GM12878 (cell line): ENCODE results near the gene KRT86. TPM values are rescaled to one million over a fixed set of nuclear protein-coding genes. Genes with fewer than 3 reads are reported as not detected.

Experiments used
- ATAC-seq: fragments of 200-7000 bp; cut with Tn5 transposase; 3 replicates; pipeline ENCODE4 v1.9.1; 2020; ENCODE audit warnings: mild to moderate bottlenecking, moderate library complexity
- BruUV-seq: library from RNA; stranded (reverse); fragments of 400-500 nt; replicated peaks from 2 replicates; lab custom pipeline; 2021; lab: Mats Ljungman, UMichigan
- CTCF ChIA-PET: fragments of 300-600 bp; sonication (Branson Sonifier 250); formaldehyde crosslinking; extraction: SDS; loops from one replicate; lab custom pipeline; 2021; ENCODE audit warnings: inconsistent platforms; lab: Yijun Ruan, JAX
- POLR2A ChIA-PET: fragments of 350-600 bp; formaldehyde crosslinking; extraction: SDS; loops from one replicate; lab custom pipeline; 2021; ENCODE audit warnings: inconsistent platforms; lab: Charles Lee
- RAD21 ChIA-PET: fragments of 300-600 bp; sonication (Branson Sonifier 250); formaldehyde crosslinking; loops from one replicate; lab custom pipeline; 2023; ENCODE audit warnings: antibody characterized with exemption; ENCODE audit not compliant: unreplicated experiment; lab: Charles Lee
- SMC1A ChIA-PET: fragments of 300-600 bp; sonication (Branson Sonifier 250); formaldehyde crosslinking; loops from one replicate; lab custom pipeline; 2023; ENCODE audit not compliant: unreplicated experiment, uncharacterized antibody; lab: Charles Lee
- DNase-seq: peaks from one replicate; pipeline ENCODE4 v3.0.0-alpha.2; 2011; ENCODE audit warnings: low read depth, low spot score
- FAIRE-seq: peaks from 3 replicates; lab custom pipeline; 2011; peaks lifted over from hg19 to GRCh38; lab: Jason Lieb, UNC
- H2AFZ ChIP-seq: 2 replicates; pipeline ENCODE4 v1.6.0; 2011; ENCODE audit warnings: low read depth, low read length, control low read depth; ENCODE audit not compliant: control insufficient read depth
- H3K27ac ChIP-seq: 2 replicates; pipeline ENCODE4 v1.5.1; 2011; ENCODE audit warnings: control low read depth; ENCODE audit not compliant: control insufficient read depth, insufficient read depth
- H3K27me3 ChIP-seq, 2 experiments: replicated peaks in 1 of 2; 2 replicates each; pipeline versions ENCODE4 v1.6.0 to v1.6.1; 2011; ENCODE audit warnings: low read length in 1 of 2; ENCODE audit not compliant: control insufficient read depth in 2 of 2, insufficient read depth in 2 of 2
- H3K36me3 ChIP-seq, 2 experiments: 2 replicates each; pipeline ENCODE4 v1.5.1; 2011; ENCODE audit warnings: low read length in 1 of 2; ENCODE audit not compliant: control insufficient read depth in 2 of 2, insufficient read depth in 2 of 2
- H3K4me1 ChIP-seq: 2 replicates; pipeline ENCODE4 v1.6.1; 2011; ENCODE audit warnings: mild to moderate bottlenecking, low read length, moderate library complexity, mixed read lengths; ENCODE audit not compliant: control insufficient read depth, insufficient read depth
- H3K4me2 ChIP-seq: 2 replicates; pipeline ENCODE4 v1.6.0; 2011; ENCODE audit warnings: control low read depth; ENCODE audit not compliant: control insufficient read depth, insufficient read depth
- H3K4me3 ChIP-seq: fragments of 200-600 bp; sonication (generic); 2 replicates; pipeline ENCODE4 v1.5.1; 2016
- H3K79me2 ChIP-seq: 2 replicates; pipeline ENCODE4 v1.6.0; 2011; ENCODE audit warnings: low read length; ENCODE audit not compliant: control insufficient read depth, insufficient read depth
- H3K9ac ChIP-seq: 2 replicates; pipeline ENCODE4 v1.8.0; 2011; ENCODE audit warnings: low read length, control low read depth, mixed read lengths; ENCODE audit not compliant: control insufficient read depth, insufficient read depth
- H3K9me3 ChIP-seq: replicated peaks from 3 replicates; pipeline ENCODE4 v1.5.1; 2011; ENCODE audit warnings: mild to moderate bottlenecking, low read length; ENCODE audit not compliant: control insufficient read depth, insufficient read depth
- H4K20me1 ChIP-seq: 2 replicates; pipeline ENCODE4 v1.6.0; 2011; ENCODE audit not compliant: control insufficient read depth, insufficient read depth
- FOXM1 ChIP-seq: IDR thresholded peaks from 2 replicates; pipeline ENCODE4 v1.6.1; 2012; ENCODE audit warnings: low read depth, mild to moderate bottlenecking, inconsistent platforms, low read length, moderate library complexity
- HDGF ChIP-seq: fragments of 450-650 bp; IDR thresholded peaks from 2 replicates; pipeline ENCODE4 v1.6.1; 2016; ENCODE audit warnings: antibody characterized with exemption
- HSF1 ChIP-seq: fragments of 150-350 bp; IDR thresholded peaks from 2 replicates; pipeline ENCODE4 v1.6.1; 2014; ENCODE audit warnings: mild to moderate bottlenecking, low read depth, low read length
- IRF4 ChIP-seq: IDR thresholded peaks from 2 replicates; pipeline ENCODE4 v1.6.1; 2011; ENCODE audit warnings: low read depth, low read length
- MEF2B ChIP-seq: fragments of 450-650 bp; IDR thresholded peaks from 2 replicates; pipeline ENCODE4 v1.6.1; 2018; ENCODE audit warnings: mild to moderate bottlenecking, moderate library complexity; ENCODE audit not compliant: partially characterized antibody, poor library complexity, severe bottlenecking
- PAX8 ChIP-seq: fragments of 450-650 bp; IDR thresholded peaks from 2 replicates; pipeline ENCODE4 v1.6.1; 2017; ENCODE audit warnings: mild to moderate bottlenecking, moderate library complexity
- PRDM15 ChIP-seq: fragments of 450-650 bp; formaldehyde crosslinking; IDR thresholded peaks from 2 replicates; pipeline ENCODE4 v1.4.0; 2020; ENCODE audit warnings: mild to moderate bottlenecking, moderate library complexity
- RCOR1 ChIP-seq: conservative IDR thresholded peaks from 2 replicates; pipeline ENCODE4 v1.6.1; 2012; ENCODE audit warnings: low read depth, low read length, improper control_type of control experiment
- RELB ChIP-seq: fragments of 450-650 bp; IDR thresholded peaks from 2 replicates; pipeline ENCODE4 v1.6.1; 2017; ENCODE audit warnings: low read depth, mild to moderate bottlenecking, moderate library complexity
- SMAD1 ChIP-seq: fragments of 450-650 bp; IDR thresholded peaks from 2 replicates; pipeline ENCODE4 v1.6.1; 2018; ENCODE audit warnings: mild to moderate bottlenecking, low read depth; ENCODE audit not compliant: partially characterized antibody
- SMAD5 ChIP-seq: IDR thresholded peaks from 2 replicates; pipeline ENCODE4 v1.6.1; 2016; ENCODE audit warnings: antibody characterized with exemption, low read depth
- SP1 ChIP-seq: IDR thresholded peaks from one replicate; pipeline ENCODE4 v1.6.1; 2011; ENCODE audit warnings: low read depth, low read length
- STAT1 ChIP-seq: fragments of 450-650 bp; conservative IDR thresholded peaks from 2 replicates; pipeline ENCODE4 v1.6.1; 2014; ENCODE audit warnings: antibody characterized with exemption, mild to moderate bottlenecking
- SUZ12 ChIP-seq: fragments of 200-600 bp; sonication (generic); IDR thresholded peaks from one replicate; pipeline ENCODE4 v1.6.1; 2018; ENCODE audit warnings: antibody characterized with exemption, mild to moderate bottlenecking; ENCODE audit not compliant: unreplicated experiment
- TARDBP ChIP-seq: IDR thresholded peaks from 2 replicates; pipeline ENCODE4 v1.6.1; 2016; ENCODE audit warnings: borderline replicate concordance
- ZNF24 ChIP-seq: fragments of 450-650 bp; IDR thresholded peaks from 2 replicates; pipeline ENCODE4 v1.6.1; 2017; ENCODE audit warnings: antibody characterized with exemption, mild to moderate bottlenecking
- WGBS: methylation state at CpG from one replicate; pipeline ENCODE4 v1.1.6; 2016; ENCODE audit warnings: low lambda C conversion rate; ENCODE audit not compliant: insufficient replicate concordance, insufficient coverage; ENCODE audit errors: missing lambda C conversion rate; 5-methylcytosine and 5-hydroxymethylcytosine counted together
- in situ Hi-C: fragments of 300-500 bp; cut with MboI; formaldehyde crosslinking; loops from 9 replicates; pipeline ENCODE4 v1.14.3; 2018; ENCODE audit warnings: mixed read lengths
- intact Hi-C: fragments of 100-400 bp; cut with micrococcal nuclease; formaldehyde crosslinking; loops from one replicate; pipeline ENCODE4 v1.14.2; 2022; ENCODE audit not compliant: unreplicated experiment
- polyA plus RNA-seq, 11 experiments: library from polyadenylated mRNA; depleted of rRNA in 4 of 11; unstranded in 6 of 11; stranded (reverse) in 5 of 11; fragments of >200 nt; fragmentation: Nextera tagmentation in 4 of 11; fragmentation: Illumina TruSeq in 1 of 11; extraction: Ambion mirVana in 4 of 11; extraction: Trizol in 1 of 11; gene quantifications; 1 replicate in 1 of 11; 2 replicates in 10 of 11; pipeline versions ENCODE4 v1.2.1 to v1.2.3, GENCODE V29; 2011 to 2016; ENCODE audit warnings: inconsistent platforms in 2 of 11, missing spikeins in 2 of 11, low read depth in 1 of 11
- total RNA-seq, 4 experiments: library from RNA; depleted of rRNA in 3 of 4; stranded (reverse); fragments of >200 nt in 3 of 4; fragmentation: Illumina TruSeq in 1 of 4; extraction: Trizol in 1 of 4; gene quantifications; 2 replicates each; pipeline versions ENCODE4 v1.2.1 to v1.2.3, GENCODE V29; 2013 to 2021

KRT86 gene
- total and polyA plus RNA-seq, 10 of the 15 experiments (the other 5 are each of a cell fraction or from before 2014, with no cell fraction given), result 0.11 to 0.54 (median 0.18) TPM; not detected in 4

- H4K20me1 ChIP-seq, result no peaks in the 10 kb centered on the region
- H3K4me2 ChIP-seq, result no peak overlapping the region
- peak; percentile 18 for ATAC-seq
- SMC1A ChIA-PET, result interaction anchor here (1.0 to 2.0 kb wide), 5 partner anchors 27 to 66 kb away, joined by 3 to 7 read pairs (median 5); no protein-coding TSS in a partner anchor
- in situ Hi-C loops, result no loop called here
- H3K27ac ChIP-seq, result no peak overlapping the region
- peaks cover 3% of the 10 kb centered on the region in 2 experiments; a peak in 2 of 4 replicates for H3K27me3 ChIP-seq
- POLR2A ChIA-PET, result interaction anchor here (0.5 kb wide), 1 partner anchor 1702 kb away, joined by 4 read pairs; no protein-coding TSS in a partner anchor
- H3K79me2 ChIP-seq, result no peaks in the 10 kb centered on the region
- no peaks in the 10 kb centered on the region for H3K4me1 ChIP-seq
- no peak overlapping the region for H3K9ac ChIP-seq
- CTCF ChIA-PET, result interaction anchor here (0.6 to 6.4 kb wide), 16 partner anchors 9 to 369 kb away, joined by 3 to 84 read pairs (median 8); partner anchors contain the start of gene KRT81
- WGBS, result 12% methylated on average over 9 of the region's 9 CpGs
- RAD21 ChIA-PET, result interaction anchor here (0.7 to 2.2 kb wide), 3 partner anchors 49 to 271 kb away, joined by 3 to 24 read pairs (median 6); no protein-coding TSS in a partner anchor
- no TSS peak for BruUV-seq
- TF ChIP-seq MEF2B, result no peak
- no peak for TF ChIP-seq PAX8
- no peak for TF ChIP-seq SP1
- TF ChIP-seq HDGF, result no peak
- no peak for TF ChIP-seq SMAD1
- no peak for TF ChIP-seq RCOR1
- TF ChIP-seq SUZ12, result no peak
- no peak for TF ChIP-seq HSF1
- no peak for TF ChIP-seq SMAD5
- TF ChIP-seq ZNF24, result no peak
- TF ChIP-seq STAT1, result no peak
- TF ChIP-seq RELB, result no peak
- no peak for TF ChIP-seq TARDBP
- no peak for TF ChIP-seq FOXM1
- TF ChIP-seq IRF4, result no peak
- no peak for TF ChIP-seq PRDM15 (CRISPR knock-in tag)
- TF ChIP-seq, all 136 proteins: peak for 0
- no peak overlapping the region for H2AFZ ChIP-seq
- no peak overlapping the region for H3K4me3 ChIP-seq
- intact Hi-C loops, result no loop called here
- no peak for DNase-seq
- H3K9me3 ChIP-seq, result no peaks in the 10 kb centered on the region
- no peaks in the 10 kb centered on the region for H3K36me3 ChIP-seq
- FAIRE-seq, result no peak
These were observed 3.2 kb downstream of the KRT86 start for GRCh38 chr12:52277486-52278245.
